Measurements from ENCODE around the gene KCNJ10. TPM values are rescaled to one million over a fixed set of nuclear protein-coding genes. Genes with fewer than 3 reads are reported as not detected.

The KCNJ10 gene
- total RNA-seq, 1 experiment from 2014 or later = 0.68 TPM

GRCh38 chr1:159974350-159974965 is 95.5 kb downstream of the KCNJ10 start:
- Mint-ChIP-seq H3K4me3 (ENCODE audit: unreplicated experiment) (no peak overlapping the region), H3K4me1 (ENCODE audit: low read depth, unreplicated experiment) (peaks cover 20% of the 10 kb centered on the region), H3K27me3 (ENCODE audit: insufficient read depth, unreplicated experiment) (no peaks in the 10 kb centered on the region), H3K9me3 (ENCODE audit: unreplicated experiment) (no peaks in the 10 kb centered on the region), H3K36me3 (ENCODE audit: insufficient read depth, unreplicated experiment) (no peaks in the 10 kb centered on the region), H3K27ac (ENCODE audit: unreplicated experiment) (no peak overlapping the region)
- Histone ChIP-seq H3K4me1 (peaks cover 29% of the 10 kb centered on the region), H3K27me3 (replicated peaks; ENCODE audit: control insufficient read depth, insufficient read depth, low read length) (no peaks in the 10 kb centered on the region), H3K4me3 (ENCODE audit: low read depth, low read length) (no peak overlapping the region), H3K9me3 (no peaks in the 10 kb centered on the region), H3K36me3 (ENCODE audit: control insufficient read depth, insufficient read depth, low read length) (no peaks in the 10 kb centered on the region)
- intact Hi-C loops (cut with micrococcal nuclease; ENCODE audit: unreplicated experiment) = no loop called here
- ChIA-PET CTCF (interaction anchor here (0.7 kb wide), 1 partner anchor 33 kb away, joined by 3 read pairs; no protein-coding TSS in a partner anchor), POLR2A (no interaction called here)
- DNase-seq = no peak
- no peak for TF ChIP-seq CTCF (IDR thresholded peaks at IDR 0.05; ENCODE audit: insufficient read depth in 1 of 2, low read depth in 1 of 2, low read length in 1 of 2, severe bottlenecking in 1 of 2, unreplicated experiment in 1 of 2)
- no TSS peak for BruUV-seq (replicated peaks)

- H3K36me3 Mint-ChIP-seq (ENCODE audit: insufficient read depth, unreplicated experiment) = no peaks in the 10 kb centered on the region
- H3K27me3 Mint-ChIP-seq (ENCODE audit: insufficient read depth, unreplicated experiment) = no peaks in the 10 kb centered on the region
- no peaks in the 10 kb centered on the region for H3K27me3 ChIP-seq (replicated peaks; ENCODE audit: control insufficient read depth, insufficient read depth, low read length)
- peaks cover 40% of the 10 kb centered on the region for H3K4me1 ChIP-seq
- intact Hi-C loops (cut with micrococcal nuclease; ENCODE audit: unreplicated experiment) = no loop called here
- H3K9me3 Mint-ChIP-seq (ENCODE audit: unreplicated experiment) = no peaks in the 10 kb centered on the region
- no peaks in the 10 kb centered on the region for H3K36me3 ChIP-seq (ENCODE audit: control insufficient read depth, insufficient read depth, low read length)
- ChIA-PET CTCF (interaction anchor here (0.7 to 1.2 kb wide), 2 partner anchors 14 to 34 kb away, joined by 3 read pairs; no protein-coding TSS in a partner anchor), POLR2A (no interaction called here)
- H3K4me3 Mint-ChIP-seq (ENCODE audit: unreplicated experiment) = no peak overlapping the region
- no peak for DNase-seq
- BruUV-seq (replicated peaks) = no TSS peak
- H3K4me3 ChIP-seq (ENCODE audit: low read depth, low read length) = no peak overlapping the region
- no peak overlapping the region for H3K27ac Mint-ChIP-seq (ENCODE audit: unreplicated experiment)
- no peak for TF ChIP-seq CTCF (IDR thresholded peaks at IDR 0.05; ENCODE audit: insufficient read depth in 1 of 2, low read depth in 1 of 2, low read length in 1 of 2, severe bottlenecking in 1 of 2, unreplicated experiment in 1 of 2)
- peaks cover 20% of the 10 kb centered on the region for H3K4me1 Mint-ChIP-seq (ENCODE audit: low read depth, unreplicated experiment)
- no peaks in the 10 kb centered on the region for H3K9me3 ChIP-seq
Observed at GRCh38 chr1:159973350-159973940, 96.5 kb downstream of the KCNJ10 start.

GRCh38 chr1:159972443-159973205 is 97.3 kb downstream of the KCNJ10 start:
- ChIA-PET POLR2A (no interaction called here), CTCF (interaction anchor here (0.6 to 2.3 kb wide), 5 partner anchors 15 to 57 kb away, joined by 3 to 10 read pairs (median 6); partner anchors contain the start of gene IGSF9)
- H3K36me3 Mint-ChIP-seq (ENCODE audit: insufficient read depth, unreplicated experiment) = no peaks in the 10 kb centered on the region
- Histone ChIP-seq H3K4me1 (peaks cover 44% of the 10 kb centered on the region), H3K27me3 (replicated peaks; ENCODE audit: control insufficient read depth, insufficient read depth, low read length) (no peaks in the 10 kb centered on the region), H3K4me3 (ENCODE audit: low read depth, low read length) (no peak overlapping the region), H3K36me3 (ENCODE audit: control insufficient read depth, insufficient read depth, low read length) (no peaks in the 10 kb centered on the region), H3K9me3 (no peaks in the 10 kb centered on the region; the same call in 1 of the 2 replicates)
- peak overlapping the region; percentile 83 for H3K27ac Mint-ChIP-seq (ENCODE audit: unreplicated experiment)
- H3K4me3 Mint-ChIP-seq (ENCODE audit: unreplicated experiment) = no peak overlapping the region
- DNase-seq = no peak
- intact Hi-C loops (cut with micrococcal nuclease; ENCODE audit: unreplicated experiment) = no loop called here
- TF ChIP-seq CTCF (IDR thresholded peaks at IDR 0.05; ENCODE audit: insufficient read depth in 1 of 2, low read depth in 1 of 2, low read length in 1 of 2, severe bottlenecking in 1 of 2, unreplicated experiment in 1 of 2) = no peak
- no peaks in the 10 kb centered on the region for H3K27me3 Mint-ChIP-seq (ENCODE audit: insufficient read depth, unreplicated experiment)
- BruUV-seq (replicated peaks) = no TSS peak
- H3K4me1 Mint-ChIP-seq (ENCODE audit: low read depth, unreplicated experiment) = peaks cover 20% of the 10 kb centered on the region
- H3K9me3 Mint-ChIP-seq (ENCODE audit: unreplicated experiment) = no peaks in the 10 kb centered on the region
